Fibroblast of skin of right quadriceps (primary cell): ENCODE measurements around the gene SLC12A5.

Source experiments
- DNase-seq: peaks from one replicate; pipeline ENCODE4 v3.0.0-alpha.2; 2013

SLC12A5 gene

GRCh38 chr20:46030284-46031013, 1.4 kb downstream of the SLC12A5 start:
- DNase-seq: no peak

DNA sequence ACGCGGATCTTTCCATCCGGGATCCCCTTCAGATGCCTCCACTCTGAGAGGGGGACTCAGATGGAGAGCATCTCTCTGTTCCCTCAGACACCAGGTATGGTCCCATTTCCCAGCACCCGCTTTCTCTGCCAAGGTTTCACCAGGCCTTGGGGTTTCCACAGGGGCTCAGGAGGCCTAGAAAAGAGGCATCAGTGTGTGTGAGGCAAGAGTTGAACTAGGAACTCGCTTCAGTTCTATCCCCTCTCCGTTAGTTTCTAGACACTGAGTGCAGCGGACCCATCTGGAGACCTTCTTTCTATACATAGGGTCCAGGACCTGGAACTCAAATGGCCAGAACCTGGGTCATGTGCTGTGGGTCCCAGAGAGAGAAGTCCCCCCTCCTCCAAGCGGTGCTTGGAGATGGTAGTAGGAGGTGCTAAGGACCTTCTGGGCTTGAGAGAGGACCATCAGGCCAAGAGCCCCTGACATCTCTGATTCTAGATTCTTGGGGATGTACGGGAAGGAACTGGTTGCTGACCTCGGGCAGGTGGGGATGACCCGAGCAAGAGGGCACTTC, 2.1 kb downstream of the SLC12A5 start:
- DNase-seq: no peak

- no peak for DNase-seq
These were observed 2.8 kb downstream of the SLC12A5 start for GRCh38 chr20:46031701-46032254.

DNA sequence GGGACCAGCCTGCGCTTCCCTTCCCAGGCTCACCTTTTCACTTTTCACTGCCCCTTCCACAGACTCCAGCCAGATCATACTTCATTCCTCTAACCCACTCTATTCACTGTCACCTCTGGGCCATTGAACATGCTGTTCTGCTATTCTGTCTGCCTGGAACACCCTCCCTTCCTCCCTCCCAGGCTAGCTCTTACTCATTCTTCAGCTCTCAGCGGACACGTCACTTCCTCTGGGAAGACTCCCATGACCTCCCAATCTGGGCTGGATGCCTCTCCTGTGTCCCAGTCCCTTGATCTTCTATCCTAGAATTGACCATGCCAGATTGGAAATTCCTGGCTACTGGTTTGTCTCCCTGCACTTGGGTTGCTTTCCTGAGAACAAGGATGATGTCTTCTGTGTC, 5.0 kb downstream of the SLC12A5 start:
- DNase-seq: no peak

- no peak for DNase-seq
These were observed 6.2 kb downstream of the SLC12A5 start for GRCh38 chr20:46035253-46035652.

GRCh38 chr20:46035713-46036112, 6.7 kb downstream of the SLC12A5 start:
- no peak for DNase-seq

DNA sequence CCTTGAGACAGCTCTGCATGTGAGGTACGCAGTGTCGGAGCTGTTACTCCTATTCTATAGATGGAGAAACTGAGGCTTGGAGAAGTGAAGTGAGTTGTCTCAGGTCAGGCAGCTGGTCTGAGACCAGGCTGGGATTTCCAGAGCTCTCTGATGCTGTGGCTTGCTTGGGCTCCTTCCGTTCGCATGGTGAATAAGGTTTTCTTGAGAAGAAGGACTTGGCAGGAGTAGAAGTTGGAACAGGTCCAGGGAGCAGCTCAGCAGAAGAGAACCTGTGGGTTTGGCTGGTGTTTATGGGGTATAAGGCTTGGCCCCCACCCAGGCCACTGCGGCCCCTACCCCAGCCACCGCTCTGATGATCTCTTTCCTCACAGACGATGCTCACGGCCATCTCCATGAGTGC, 7.4 kb downstream of the SLC12A5 start:
- no peak for DNase-seq

DNA sequence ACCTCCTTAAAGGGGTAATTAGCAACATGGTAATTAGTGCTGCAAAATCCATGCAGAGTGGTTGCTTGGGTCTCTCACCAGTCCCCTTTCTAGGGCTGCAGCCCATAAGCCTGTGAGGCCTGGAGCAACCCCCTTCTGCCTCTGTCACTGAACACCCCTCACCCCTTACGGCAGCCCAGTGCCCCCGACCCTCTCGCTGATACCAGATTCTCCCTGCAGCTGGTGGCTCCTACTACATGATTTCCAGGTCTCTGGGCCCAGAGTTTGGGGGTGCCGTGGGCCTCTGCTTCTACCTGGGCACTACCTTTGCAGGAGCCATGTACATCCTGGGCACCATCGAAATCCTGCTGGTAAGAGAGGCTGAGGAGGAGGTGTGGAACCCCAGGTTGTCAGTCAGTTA, 8.0 kb downstream of the SLC12A5 start:
- DNase-seq: no peak

GRCh38 chr20:46040902-46041535, 12.0 kb downstream of the SLC12A5 start:
- DNase-seq: peak; percentile 32

DNA sequence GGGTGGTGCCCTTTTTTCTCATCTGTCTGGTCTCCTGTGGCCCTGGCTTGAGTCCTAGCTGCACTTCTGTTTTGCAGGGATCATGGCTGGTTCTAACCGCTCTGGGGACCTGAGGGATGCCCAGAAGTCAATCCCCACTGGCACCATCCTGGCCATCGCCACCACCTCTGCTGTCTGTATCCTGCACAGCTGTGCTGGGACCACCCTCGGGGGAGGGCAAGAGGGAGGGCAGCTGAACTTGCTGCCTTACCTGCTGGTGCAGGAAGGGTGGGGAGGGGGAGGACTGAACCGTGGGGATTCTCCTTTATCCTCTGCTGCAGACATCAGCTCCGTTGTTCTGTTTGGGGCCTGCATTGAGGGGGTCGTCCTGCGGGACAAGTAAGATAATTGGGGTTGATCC, 14.5 kb downstream of the SLC12A5 start:
- DNase-seq: no peak

DNA sequence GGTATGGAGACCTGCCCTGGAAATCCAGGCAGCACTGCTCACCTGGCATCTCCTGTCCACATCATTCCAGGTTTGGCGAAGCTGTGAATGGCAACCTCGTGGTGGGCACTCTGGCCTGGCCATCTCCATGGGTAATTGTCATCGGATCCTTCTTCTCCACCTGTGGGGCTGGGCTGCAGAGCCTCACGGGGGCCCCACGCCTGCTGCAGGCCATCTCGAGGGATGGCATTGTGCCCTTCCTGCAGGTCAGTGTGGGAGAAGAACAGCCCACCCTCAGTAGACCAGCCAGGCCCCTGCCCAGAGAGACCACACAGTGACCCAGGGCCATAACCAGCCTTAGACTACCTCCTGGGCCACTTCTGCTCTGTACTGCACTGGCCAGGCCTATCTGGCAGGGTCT, 15.9 kb downstream of the SLC12A5 start:
- no peak for DNase-seq

GRCh38 chr20:46046588-46047310, 17.7 kb downstream of the SLC12A5 start:
- no peak for DNase-seq

- no peak for DNase-seq
These were observed 18.8 kb downstream of the SLC12A5 start for GRCh38 chr20:46047821-46048220.

GRCh38 chr20:46049190-46049589, 20.2 kb downstream of the SLC12A5 start:
- no peak for DNase-seq

DNA sequence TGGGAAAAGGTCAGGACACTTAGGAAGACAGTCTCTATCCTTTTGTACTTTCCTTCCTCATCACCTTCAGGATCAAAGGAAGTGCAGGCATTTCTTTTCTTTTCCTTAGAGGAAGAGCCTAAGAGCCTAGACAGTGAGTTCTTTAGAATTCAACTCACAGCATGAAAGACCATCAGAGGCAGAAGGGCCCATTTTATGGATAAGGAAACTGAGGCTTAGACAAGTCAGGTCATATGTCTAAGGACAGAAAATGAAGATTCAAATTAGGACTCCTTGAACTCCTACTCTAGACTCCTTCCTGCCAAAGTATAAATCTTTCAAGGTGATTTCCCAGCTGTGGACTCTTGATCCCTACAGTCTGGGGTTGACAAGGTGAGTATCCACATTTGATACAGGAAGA, 20.8 kb downstream of the SLC12A5 start:
- no peak for DNase-seq

- no peak for DNase-seq
These were observed 21.4 kb downstream of the SLC12A5 start for GRCh38 chr20:46050444-46050843.

- no peak for DNase-seq
These were observed 21.9 kb downstream of the SLC12A5 start for GRCh38 chr20:46050885-46051284.

- DNase-seq: no peak
These were observed 22.7 kb downstream of the SLC12A5 start for GRCh38 chr20:46051556-46052308.

DNA sequence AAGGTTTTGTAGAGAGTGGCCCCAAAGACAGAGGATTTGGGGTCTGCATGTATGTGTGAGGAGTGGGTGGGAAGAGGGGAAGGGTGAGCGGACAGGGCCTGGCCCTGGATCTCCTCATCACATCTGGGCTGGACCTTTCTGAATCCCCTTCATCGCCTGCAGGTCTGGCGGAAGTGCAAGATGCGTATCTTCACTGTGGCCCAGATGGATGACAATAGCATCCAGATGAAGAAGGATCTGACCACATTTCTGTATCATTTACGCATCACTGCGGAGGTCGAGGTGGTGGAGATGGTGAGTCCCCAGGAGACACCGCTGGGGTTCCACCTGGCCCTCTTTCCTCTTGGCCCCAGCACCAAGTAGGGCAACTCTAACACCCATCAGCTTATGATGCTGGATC, 24.4 kb downstream of the SLC12A5 start:
- no peak for DNase-seq

DNA sequence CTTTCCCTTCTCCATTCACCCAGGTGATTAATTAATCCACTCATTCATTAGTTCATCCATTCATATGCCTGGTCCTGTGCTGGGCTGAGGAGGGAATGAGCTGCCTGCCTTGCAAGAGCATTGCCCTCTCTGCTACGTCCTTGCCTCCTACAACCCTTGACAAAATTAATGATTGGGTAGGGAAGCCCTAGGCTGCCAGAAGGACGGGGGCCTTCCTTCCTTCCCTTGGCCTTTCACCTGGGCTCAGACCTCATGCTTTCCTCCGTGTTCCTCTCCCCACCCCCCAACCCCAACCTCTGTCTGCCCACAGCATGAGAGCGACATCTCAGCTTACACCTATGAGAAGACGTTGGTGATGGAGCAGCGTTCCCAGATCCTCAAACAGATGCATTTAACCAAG, 25.6 kb downstream of the SLC12A5 start:
- DNase-seq: no peak

- no peak for DNase-seq
These were observed 26.3 kb downstream of the SLC12A5 start for GRCh38 chr20:46055269-46055668.

DNA sequence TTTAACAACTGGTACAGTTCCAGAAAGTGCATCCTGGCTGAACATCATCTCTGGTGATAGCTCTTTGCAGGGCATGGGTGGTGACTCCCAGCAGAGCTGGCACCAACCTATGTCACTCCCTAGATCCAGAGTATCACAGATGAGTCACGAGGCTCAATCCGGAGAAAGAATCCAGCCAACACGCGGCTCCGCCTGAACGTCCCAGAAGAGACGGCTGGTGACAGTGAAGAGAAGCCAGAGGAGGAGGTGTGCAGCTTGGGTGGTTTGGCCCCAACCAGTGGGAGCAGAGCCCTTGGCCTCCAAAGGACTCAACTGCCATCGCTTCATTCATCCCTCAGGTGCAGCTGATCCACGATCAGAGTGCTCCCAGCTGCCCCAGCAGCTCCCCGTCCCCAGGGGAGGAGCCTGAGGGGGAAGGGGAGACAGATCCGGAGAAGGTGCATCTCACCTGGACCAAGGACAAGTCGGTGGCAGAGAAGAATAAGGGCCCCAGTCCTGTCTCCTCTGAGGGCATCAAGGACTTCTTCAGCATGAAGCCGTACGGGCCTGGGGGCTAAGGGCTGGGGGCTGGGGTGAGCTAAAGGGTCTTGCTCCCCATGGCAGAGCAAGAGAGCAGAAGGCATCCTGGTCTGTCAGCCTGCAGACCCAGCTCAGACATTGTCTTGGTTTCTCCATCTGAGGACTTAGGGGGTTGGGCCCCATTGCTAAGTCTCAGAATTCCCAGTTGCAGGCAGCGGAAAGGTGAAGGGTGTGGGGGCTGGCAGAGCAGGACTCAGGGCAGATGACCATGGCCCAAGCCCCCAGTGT, 27.2 kb downstream of the SLC12A5 start:
- no peak for DNase-seq
